SH-SY5Y (cell line): ENCODE measurements around the gene CAMTA1.

Source experiments
- GATA2 ChIP-seq: IDR thresholded peaks from 2 replicates; pipeline ENCODE4 v1.6.1; 2011; ENCODE audit warnings: mild to moderate bottlenecking, low read depth, low read length
- GATA3 ChIP-seq: IDR thresholded peaks from 2 replicates; pipeline ENCODE4 v1.6.1; 2011; ENCODE audit warnings: low read depth, mild to moderate bottlenecking, low read length, moderate library complexity

- TF ChIP-seq GATA2 (no peak), GATA3 (no peak)
Observed at GRCh38 chr1:7174561-7174960, 389.3 kb downstream of the CAMTA1 start.
